ENCODE measurements around the gene AKR1C1. TPM values are rescaled to one million over a fixed set of nuclear protein-coding genes. Genes with fewer than 3 reads are reported as not detected.

The AKR1C1 gene
- total and polyA plus RNA-seq, 2 of the 13 experiments (the other 11 are each of a cell fraction or from before 2014, with no cell fraction given): 948 to 2,238 TPM

DNA sequence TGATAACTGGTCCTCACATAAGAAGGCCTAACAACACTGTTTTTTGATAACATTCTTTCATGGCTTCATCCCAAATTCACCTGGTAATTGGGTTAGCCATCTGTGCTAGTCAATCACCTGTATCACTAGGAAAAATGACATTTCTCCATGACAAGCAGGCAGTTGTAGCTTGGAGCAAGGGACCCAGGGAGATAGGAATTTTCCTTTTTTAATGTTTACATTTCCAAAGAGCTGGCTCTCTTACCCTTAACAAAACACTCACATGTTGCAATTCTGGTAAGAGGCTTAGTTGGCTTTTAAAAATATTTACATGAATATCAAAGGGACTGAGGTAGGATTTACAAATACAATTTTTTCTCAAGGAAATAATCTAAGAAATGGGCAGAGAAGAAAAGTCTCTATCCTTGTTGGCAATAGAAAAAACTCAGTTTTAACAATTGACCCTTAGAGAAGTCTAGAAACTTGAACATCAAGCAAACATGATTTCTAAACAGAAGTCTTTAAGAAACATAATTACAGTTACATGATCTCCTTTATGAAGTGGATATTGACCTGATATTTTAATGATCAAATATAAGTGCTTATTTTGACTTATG, 16.1 kb upstream of the AKR1C1 start (continued):
- TF ChIP-seq, protein P1, sequence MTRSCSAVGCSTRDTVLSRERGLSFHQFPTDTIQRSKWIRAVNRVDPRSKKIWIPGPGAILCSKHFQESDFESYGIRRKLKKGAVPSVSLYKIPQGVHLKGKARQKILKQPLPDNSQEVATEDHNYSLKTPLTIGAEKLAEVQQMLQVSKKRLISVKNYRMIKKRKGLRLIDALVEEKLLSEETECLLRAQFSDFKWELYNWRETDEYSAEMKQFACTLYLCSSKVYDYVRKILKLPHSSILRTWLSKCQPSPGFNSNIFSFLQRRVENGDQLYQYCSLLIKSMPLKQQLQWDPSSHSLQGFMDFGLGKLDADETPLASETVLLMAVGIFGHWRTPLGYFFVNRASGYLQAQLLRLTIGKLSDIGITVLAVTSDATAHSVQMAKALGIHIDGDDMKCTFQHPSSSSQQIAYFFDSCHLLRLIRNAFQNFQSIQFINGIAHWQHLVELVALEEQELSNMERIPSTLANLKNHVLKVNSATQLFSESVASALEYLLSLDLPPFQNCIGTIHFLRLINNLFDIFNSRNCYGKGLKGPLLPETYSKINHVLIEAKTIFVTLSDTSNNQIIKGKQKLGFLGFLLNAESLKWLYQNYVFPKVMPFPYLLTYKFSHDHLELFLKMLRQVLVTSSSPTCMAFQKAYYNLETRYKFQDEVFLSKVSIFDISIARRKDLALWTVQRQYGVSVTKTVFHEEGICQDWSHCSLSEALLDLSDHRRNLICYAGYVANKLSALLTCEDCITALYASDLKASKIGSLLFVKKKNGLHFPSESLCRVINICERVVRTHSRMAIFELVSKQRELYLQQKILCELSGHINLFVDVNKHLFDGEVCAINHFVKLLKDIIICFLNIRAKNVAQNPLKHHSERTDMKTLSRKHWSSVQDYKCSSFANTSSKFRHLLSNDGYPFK (CRISPR knock-in tag; IDR thresholded peaks at IDR 0.05; ENCODE audit: borderline replicate concordance): no peak
- TF ChIP-seq NR2F6 (IDR thresholded peaks at IDR 0.05): 0 out of 2 replicates have a peak, but pooled peaks have one; percentile 24
- no peak; the same call in 1 of the 2 replicates for TF ChIP-seq NR2F6 (CRISPR knock-in tag; IDR thresholded peaks at IDR 0.05)
- no peak for TF ChIP-seq GPN1 (CRISPR knock-in tag; IDR thresholded peaks at IDR 0.05; ENCODE audit: borderline replicate concordance)
- no peak for TF ChIP-seq SOX13 (IDR thresholded peaks at IDR 0.05)
- TF ChIP-seq SOX13 (CRISPR knock-in tag; conservative IDR thresholded peaks at IDR 0.05 in 1 of 2, IDR thresholded peaks at IDR 0.05 in 1 of 2): peak in 1 of 2 experiments; percentile 77; a peak in 2 of 4 replicates
- TF ChIP-seq ZNF740 (CRISPR knock-in tag; IDR thresholded peaks at IDR 0.05): no peak
- TF ChIP-seq MTF1 (CRISPR knock-in tag; IDR thresholded peaks at IDR 0.05): no peak
- TF ChIP-seq, protein P2, sequence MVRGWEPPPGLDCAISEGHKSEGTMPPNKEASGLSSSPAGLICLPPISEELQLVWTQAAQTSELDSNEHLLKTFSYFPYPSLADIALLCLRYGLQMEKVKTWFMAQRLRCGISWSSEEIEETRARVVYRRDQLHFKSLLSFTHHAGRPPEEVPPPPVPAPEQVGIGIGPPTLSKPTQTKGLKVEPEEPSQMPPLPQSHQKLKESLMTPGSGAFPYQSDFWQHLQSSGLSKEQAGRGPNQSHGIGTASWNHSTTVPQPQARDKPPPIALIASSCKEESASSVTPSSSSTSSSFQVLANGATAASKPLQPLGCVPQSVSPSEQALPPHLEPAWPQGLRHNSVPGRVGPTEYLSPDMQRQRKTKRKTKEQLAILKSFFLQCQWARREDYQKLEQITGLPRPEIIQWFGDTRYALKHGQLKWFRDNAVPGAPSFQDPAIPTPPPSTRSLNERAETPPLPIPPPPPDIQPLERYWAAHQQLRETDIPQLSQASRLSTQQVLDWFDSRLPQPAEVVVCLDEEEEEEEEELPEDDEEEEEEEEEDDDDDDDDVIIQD (CRISPR knock-in tag; IDR thresholded peaks at IDR 0.05; ENCODE audit: low read depth): peak; percentile 46
- TF ChIP-seq SALL1 (CRISPR knock-in tag; IDR thresholded peaks at IDR 0.05): peak; percentile 18; the same call in 1 of the 2 replicates
- TF ChIP-seq KDM5A (IDR thresholded peaks at IDR 0.05; ENCODE audit: borderline replicate concordance, low read length): peak; percentile 35; the same call in 1 of the 2 replicates
- TF ChIP-seq FOXO1 (CRISPR knock-in tag; IDR thresholded peaks at IDR 0.05): peak; percentile 77; the same call in 1 of the 2 replicates
- TF ChIP-seq HMGA1 (CRISPR knock-in tag; conservative IDR thresholded peaks at IDR 0.05): no peak
- no peak for TF ChIP-seq ZFP36L1 (CRISPR knock-in tag; IDR thresholded peaks at IDR 0.05)
- TF ChIP-seq ZNF800 (CRISPR knock-in tag; IDR thresholded peaks at IDR 0.05): no peak; the same call in 1 of the 2 replicates
- TF ChIP-seq TMF1 (CRISPR knock-in tag; IDR thresholded peaks at IDR 0.05; ENCODE audit: low read depth): no peak
- no peak for TF ChIP-seq GPBP1L1 (CRISPR knock-in tag; IDR thresholded peaks at IDR 0.05)
- TF ChIP-seq GATAD1 (CRISPR knock-in tag; IDR thresholded peaks at IDR 0.05): 0 out of 2 replicates have a peak, but pooled peaks have one; percentile 22
- 0 out of 2 replicates have a peak, but pooled peaks have one; percentile 11 for TF ChIP-seq SMAD3 (CRISPR knock-in tag; IDR thresholded peaks at IDR 0.05)
- TF ChIP-seq ZNF629 (CRISPR knock-in tag; conservative IDR thresholded peaks at IDR 0.05): 0 out of 2 replicates have a peak, but pooled peaks have one; percentile 10
- no peak for TF ChIP-seq ETV6 (CRISPR knock-in tag; conservative IDR thresholded peaks at IDR 0.05)
- TF ChIP-seq ELF3 (CRISPR knock-in tag; IDR thresholded peaks at IDR 0.05): peak; percentile 76; the same call in 1 of the 2 replicates

Data from HepG2 (cell line).